NCI-H187 treated with DMSO at 0.1 percent for 48 hours (cell line): ENCODE results near the gene ZNF10.

Experiments used
- DNase-seq: peaks from one replicate; lab custom pipeline; 2025; lab: John Stamatoyannopoulos, UW

Gene ZNF10

GRCh38 chr12:133201888-133202287, 71.5 kb downstream of the ZNF10 start:
- no peak for DNase-seq

GRCh38 chr12:133202493-133203343, 72.3 kb downstream of the ZNF10 start:
- no peak for DNase-seq

- no peak for DNase-seq
Observed at GRCh38 chr12:133203344-133204263, 73.2 kb downstream of the ZNF10 start.

GRCh38 chr12:133204264-133204603, 73.8 kb downstream of the ZNF10 start:
- DNase-seq: no peak

DNA sequence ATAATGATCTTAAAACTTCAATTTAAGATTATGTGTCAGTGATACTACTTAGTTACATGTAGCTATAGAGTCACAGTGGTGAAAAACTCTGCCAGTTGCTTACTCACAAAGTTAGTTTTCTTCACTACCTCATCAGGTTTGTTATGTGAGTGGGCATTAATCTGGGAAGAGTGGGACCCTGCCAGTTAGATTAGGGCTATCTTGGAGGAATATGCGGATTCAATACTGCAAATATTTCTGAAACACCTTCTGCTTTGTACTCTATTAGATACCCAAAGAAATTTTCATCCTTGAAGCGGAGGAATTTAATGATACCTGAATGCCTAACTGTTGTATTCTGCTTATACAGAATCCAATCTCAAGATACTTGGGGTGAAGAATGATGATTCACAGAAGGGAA, 76.0 kb downstream of the ZNF10 start:
- DNase-seq: no peak
